NCI-H2107 treated with DMSO at 0.1 percent for 48 hours (cell line): ENCODE measurements around the gene MAPK4.
"Not testable (repeated sequence)": the region's sequence is repeated elsewhere in the genome, so short reads cannot be mapped to it uniquely, and the experiment has no call there.

ENCODE experiments used
- DNase-seq: peaks from one replicate; lab custom pipeline; 2025; ENCODE audit not compliant: unreplicated experiment; lab: John Stamatoyannopoulos, UW

Gene MAPK4

DNA sequence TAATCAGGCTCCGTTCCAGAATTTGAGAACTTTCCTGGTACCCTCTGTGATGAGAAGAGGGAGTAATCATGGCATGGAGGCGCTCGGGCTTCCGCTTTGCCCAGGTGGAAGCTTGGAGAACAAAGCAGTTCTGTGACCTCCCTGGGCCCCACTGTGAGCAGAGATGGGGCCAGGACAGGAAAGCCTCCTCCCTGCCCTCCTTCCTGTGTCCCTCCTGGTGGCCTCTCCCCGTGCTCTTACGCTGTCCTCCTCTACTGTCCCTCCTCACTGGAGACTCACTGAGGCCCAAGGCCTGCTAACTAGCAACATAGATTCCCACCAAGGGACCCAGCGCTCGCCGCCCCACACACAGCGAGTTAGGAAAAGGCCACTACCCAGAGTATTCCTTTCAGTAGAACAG lies 119.8 kb downstream of the MAPK4 start:
- DNase-seq: no peak

DNA sequence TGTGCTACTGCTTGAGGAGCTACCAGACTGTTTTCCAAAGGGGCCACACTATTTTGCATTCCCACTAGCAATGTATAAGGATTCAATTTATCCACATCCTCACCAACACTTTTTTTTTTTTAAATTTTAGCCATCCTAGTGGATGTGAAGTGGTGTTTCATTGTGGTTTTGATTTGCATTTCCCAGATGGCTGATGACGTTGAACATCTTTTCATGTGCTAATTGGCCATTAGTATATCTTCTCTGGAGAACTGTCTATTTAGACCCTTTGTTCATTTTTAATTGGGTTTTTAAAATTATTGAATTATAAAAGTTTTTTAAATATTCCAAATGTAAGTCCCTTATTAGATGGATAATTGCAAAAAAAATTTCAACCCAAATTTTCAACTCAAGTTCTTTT lies 121.1 kb downstream of the MAPK4 start:
- DNase-seq: no peak

DNA sequence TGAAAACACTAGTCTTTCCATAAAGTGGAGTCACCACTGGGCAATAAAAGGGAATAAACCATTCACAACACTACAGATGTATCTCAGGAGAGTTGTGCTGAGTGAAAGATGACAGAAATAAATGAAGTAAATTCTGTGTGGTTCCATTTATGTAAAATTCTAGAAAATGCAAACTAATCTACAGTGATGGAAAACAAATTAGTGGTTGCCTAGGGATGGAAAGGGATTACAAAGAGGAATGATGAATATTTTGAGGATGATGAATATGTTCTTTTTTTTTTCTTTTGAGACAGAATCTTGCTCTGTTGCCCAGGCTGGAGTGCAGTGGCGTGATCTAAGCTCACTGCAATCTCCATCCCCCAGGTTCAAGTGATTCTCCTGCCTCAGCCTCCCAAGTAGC lies 123.0 kb downstream of the MAPK4 start:
- DNase-seq: no peak

DNA sequence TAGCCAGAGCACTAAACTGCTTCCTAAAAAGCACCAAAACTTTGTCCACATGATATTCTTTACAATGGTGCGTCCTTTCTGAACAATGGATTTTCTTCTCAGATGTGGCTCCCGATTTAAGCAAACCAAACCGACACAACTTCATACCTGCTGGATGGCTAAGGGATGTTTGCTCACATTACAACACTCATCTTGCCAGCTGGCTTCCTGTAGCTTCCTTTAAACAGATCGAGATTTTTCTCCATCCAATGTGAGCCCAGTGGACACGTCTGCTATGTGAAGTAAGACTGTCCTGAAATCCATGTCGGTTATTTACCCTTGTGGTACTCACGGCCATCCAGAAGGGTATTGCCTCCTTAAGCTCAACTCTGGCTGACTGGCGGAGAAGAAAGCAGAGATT lies 126.5 kb downstream of the MAPK4 start:
- DNase-seq: no peak

DNA sequence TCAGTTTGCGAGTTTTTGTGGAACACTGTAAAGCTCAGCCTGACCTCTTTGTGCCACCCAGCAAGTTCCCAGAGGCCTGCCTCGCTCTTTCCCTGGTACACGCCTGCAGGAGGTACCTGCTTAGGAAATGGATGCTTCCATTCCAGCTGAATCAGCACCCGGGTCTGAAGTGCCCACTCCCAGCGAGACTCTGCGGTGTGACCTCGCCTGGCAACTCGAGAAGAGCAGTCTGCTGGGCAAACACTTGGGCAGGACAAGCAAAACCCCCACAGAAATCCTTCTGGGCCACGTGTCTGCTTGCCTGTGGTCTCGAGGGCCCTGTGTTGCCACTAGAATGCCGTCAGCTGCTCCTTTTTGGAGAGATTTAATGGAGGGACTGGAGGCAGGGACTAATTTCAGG lies 127.6 kb downstream of the MAPK4 start:
- DNase-seq: peak; percentile 68

DNA sequence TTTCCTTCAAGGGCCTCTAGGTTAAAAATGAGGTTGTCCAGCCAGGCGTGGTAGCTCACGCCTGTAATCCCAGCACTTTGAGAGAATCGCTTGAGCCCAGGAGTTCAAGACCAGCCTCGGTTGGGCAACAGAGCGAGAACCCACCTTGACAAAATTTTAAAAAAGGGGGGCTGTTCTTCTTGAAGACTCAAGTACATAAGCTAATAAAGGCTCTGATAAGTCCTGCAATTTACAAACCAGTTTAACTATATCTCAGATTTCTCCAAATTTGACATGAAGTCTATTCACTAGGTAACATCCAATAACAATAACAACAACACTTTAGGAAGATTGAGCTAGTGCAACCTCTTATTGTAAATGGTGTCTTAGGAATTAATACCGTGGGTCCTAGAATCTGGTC lies 129.7 kb downstream of the MAPK4 start:
- no peak for DNase-seq

DNA sequence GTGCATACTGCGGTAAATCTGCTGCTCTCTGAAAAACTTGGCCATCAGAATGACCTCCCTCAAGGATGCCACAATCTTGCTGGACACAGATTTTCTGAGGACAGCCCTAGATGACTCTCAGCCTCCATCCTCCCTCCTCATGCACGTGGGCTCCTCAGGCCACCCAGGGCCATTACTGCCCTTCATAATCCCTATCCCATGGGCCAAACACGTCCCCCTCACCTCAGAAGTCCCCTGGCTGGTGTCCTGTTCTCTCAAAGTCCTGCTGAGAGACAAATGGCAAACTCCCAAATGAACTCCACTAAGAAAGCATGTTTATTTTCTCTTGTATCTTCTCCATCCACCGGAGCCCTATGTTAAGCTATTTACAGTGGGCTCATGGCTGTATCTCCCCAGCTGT lies 134.3 kb downstream of the MAPK4 start:
- no peak for DNase-seq

DNA sequence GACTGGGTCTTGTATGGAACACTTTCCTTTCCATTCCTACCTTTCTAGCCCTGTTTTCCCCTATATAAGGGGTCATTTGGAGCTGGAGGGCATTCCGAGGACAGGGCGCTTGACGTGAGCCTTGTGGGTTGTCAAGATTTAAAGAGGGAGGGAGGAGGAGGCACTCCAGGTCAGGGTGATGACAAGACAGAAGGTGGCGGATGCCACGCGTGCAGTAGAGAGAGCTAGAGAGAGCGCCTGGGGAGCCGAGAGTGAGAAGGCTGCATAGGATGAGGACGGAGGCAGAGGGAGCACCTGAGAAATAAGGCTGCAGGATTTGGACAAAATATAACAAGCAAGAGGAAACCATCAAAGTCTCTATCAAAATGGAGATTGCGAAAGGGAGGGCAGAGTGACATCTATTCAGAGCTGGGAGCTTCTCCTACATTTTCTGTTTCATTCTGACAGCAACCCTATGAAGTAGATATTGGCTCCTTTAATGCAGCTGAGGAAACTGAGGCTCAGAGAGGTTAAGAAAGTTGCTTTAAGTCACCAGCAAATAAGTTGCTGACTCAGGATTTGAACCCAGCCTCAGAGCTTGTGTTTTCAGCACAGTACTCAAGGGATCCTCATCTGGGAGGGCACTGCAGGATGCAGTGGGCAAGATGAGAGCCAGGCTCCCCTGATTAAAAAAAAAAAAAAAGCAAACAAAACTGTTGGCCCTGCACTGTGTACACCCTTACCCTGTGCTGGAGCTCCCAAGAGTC lies 135.7 kb downstream of the MAPK4 start:
- no peak for DNase-seq

DNA sequence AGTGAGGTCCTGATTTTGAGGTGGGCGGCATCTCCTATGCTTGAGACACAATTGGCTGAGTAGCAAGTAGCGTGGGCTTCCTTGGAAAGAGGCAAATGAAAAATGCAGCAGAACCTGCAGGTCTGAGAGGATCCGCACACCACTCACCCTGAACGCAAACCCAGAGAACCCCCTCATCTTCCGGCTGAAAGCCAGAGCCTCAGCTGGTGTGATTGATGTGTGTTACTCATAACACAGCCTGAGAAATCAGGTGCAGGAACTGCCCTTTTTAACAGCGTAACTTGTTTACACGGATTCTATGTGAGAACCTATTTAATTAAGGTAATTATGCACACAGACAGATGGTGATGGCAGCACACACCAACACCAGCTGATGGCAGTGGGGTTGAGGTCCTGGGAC lies 136.5 kb downstream of the MAPK4 start:
- no peak for DNase-seq

DNA sequence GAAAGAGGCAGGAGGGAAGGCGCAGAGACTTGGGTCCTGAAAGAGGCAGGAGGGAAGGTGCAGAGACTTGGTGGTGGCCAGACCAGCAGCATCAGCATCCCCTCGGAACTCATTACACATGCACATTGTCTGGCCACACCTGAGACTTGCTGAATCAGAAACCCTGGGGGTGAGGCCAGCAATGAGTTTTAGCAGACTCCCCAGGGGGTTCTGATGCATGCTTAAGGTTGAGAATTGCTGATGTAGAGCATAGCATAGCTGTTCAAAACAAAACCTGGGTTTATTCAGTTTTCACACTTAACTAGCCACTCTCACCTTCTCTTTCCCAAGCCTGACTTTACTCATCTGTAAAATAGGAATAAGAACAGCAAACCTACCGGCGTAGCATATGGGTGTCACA lies 137.0 kb downstream of the MAPK4 start:
- DNase-seq: no peak

DNA sequence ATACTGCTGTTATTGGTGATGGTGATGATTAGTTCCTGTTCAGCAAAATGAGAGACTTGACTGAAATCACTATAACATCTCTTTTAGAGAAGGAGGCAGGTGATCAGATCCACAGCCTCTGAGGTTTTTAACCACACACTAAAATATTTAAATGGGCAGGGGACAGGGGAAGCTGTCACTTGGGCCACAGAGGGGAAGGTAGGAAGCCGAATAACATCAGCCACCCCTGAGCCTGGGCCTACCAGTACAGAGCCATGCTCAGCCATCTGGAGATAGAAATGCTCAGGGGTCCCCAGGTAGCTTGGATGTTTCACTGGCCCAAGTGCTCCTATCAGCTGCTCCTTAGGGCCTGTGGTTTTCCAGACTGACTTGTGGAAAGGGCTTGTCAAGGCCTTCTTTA lies 137.6 kb downstream of the MAPK4 start:
- no peak for DNase-seq

DNA sequence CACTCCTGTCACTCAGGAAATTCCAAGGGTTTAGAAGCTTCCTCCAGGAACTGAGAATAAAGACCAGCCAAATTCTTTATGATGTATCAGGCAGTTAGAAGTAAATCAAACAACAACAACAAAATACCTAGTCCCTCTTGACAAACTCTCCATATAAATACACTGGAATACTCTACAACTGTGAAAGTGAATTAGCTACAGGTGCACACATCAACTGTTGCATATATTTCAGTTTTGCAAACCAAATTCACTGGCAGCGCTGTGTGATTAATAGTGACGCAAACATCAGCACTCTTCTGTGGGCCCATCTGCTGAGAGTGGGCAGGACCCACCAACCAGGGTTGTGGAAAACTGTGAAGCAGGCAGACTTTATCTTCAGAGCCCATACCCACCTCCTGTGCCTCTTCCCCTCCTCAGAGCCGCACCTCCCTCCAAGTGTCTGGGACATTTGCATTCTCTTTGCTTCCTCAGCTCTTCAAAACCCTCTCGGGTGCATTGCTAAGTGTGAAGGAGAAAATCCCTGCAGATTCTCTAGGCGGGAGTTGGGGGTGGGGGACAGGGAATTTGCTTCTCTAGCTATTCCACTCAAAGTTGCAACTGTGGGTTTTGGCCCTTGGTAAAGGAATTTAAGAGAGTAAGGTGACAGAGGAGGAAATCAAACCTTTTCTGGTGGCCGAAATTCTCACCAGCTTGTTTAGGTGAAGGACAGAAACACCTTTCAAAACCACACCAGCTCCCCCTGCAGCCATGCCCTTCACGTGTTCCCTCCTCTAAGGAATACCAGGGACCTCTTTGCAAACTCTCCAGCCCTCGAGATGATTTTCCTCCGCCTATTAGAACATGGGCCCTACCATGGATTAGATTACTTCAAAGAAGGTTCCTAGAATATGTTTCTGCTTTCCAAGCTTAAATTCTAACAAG lies 140.6 kb downstream of the MAPK4 start:
- DNase-seq: no peak

DNA sequence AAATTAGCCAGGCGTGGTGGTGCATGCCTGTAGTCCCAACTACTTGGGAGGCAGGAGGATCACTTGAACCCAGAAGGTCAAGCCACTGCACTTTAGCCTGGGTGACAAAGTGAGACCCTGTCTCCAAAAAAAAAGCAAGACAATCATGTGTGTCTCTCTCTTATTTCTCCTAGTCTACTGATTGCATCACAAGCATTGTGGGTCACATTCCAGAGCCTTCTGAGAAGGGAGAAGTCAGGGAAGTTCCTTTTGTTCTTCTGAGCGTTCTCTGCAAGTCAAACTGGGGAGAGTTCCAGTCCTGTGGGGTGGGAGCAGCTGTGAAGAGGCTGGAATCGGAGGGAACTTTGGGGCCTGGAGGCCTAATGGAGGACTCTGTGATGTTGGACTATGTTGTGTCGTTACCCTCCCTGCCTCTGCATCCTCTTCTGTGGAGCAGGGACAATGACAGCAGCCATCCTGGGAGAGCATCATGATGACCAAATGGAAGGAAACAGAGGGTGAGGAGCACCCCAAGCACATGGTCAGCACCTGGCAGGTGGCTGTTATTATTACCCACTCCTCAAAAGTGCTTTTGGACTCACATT lies 144.6 kb downstream of the MAPK4 start:
- DNase-seq: no peak

DNA sequence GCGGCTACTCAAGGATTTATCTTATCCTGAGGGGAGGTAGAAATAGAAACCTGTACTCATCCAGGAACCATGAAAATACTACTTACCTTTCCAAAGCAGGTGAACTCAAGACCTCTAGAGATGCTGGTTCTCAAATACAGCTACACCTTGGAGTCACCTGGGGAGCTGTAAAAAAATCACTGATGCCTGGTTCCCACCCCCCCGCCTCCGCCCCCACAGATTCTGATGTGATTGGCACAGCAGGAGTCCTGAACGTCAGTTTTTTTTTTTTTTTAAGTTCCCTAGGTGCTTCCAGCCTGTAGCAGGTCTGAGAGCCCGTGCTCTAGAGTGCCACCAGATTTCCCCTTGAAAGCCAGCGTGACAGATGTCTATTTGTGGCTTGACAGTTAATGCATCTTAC lies 146.3 kb downstream of the MAPK4 start:
- DNase-seq: peak; percentile 72

DNA sequence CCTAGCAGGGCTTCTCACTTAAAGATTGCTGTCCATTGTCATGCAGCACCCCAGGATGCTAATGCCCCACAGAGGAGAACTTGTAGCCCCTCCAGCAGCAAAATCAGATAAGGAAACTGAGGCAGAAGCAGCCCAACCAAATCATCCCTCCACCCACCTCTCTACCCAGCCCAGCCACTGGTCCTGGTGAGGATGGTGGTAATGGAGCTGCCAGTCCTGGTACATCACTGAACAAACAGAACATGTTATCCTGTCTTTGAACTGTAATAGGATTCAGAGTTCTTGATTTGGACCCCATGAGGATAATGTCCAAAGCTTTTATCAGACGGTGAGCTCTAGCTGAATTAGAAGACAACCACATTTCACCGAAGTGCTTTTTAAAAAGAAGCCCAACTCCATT lies 146.8 kb downstream of the MAPK4 start:
- no peak for DNase-seq

DNA sequence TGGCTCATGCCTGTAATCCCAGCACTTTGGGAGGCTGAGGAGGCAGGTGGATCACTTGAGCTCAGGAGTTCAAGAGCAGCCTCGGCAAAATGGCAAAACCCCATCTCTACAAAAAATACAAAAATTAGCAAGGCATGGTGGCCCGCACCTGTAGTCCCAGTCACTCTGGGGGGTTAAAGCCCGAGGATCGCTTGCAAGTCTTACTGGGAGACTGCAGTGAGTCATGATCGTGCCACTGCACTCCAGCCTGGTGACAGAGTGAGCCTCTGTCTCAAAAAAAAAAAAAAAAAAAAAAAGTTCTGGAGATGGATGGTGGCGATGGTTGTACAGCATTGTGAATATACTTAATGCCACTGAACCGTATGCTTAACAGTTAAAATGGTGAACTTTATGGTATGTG lies 147.4 kb downstream of the MAPK4 start:
- DNase-seq: not testable (repeated sequence)

DNA sequence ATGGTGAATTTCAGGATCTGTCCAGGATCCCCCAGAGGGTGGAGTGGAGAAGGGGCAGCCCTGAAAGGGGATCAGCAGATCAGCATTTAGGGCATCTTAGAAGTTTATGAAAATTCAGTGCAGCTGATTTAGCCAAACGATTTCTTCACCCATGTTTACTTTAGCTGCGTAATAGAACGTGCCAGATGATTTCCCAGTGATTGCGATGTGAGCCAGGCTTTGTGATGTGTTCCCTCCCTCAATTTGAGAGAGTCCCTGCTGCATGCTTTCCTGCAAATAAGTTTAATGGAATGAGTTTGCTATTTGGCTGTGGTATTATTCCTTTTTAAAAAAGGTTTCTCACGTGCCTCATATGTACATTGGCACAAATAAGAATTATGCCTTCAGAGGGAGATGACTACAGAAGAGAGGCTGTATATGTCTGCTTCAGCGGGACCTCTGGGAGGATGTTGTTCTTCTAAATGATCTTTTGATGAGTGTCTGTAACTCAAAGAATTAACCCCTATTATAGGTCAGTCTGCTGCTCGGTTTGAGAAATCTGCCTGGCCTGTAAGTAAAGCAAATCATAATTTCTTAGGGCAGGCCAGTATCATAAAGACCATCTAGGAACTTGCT lies 148.1 kb downstream of the MAPK4 start:
- DNase-seq: peak; percentile 36

DNA sequence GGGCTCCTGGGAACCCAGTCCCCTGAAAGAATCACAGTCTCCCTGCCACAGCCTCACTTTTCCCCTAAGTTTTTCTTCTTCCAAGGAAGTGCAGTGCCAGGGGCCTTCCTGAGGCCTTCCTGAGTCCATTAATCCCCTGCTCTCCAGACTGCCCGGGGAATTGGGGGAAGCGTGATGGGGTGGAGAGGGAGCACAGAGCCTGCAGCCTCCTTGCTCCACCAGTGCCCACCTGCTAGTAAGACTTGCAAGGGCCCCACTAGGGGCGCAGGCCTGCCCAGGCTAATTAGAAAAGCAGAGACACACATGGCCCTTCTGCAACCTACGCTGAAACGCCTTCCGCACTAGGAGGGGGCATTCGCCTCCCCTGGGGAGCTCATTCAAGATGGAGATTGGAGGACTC lies 149.3 kb downstream of the MAPK4 start:
- DNase-seq: no peak

DNA sequence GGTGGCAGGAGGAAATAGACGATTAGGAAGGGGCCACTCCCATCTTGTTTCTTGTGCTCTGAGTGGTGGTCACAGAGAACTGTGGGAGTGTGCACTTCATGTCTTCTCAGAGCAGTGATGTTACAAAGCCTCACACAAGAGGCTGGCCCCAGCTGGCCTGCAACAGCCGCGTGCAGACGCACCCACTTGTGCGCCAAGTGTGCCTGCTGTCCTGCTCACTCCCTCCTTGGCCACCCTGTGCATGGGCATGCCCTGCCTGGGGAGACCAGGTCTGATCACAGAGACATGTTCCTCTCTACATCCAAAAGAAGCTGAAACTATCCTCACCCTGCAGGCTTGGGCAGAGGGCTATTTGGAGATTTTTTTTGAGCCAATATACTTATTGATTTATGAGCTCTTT lies 151.5 kb downstream of the MAPK4 start:
- DNase-seq: no peak

DNA sequence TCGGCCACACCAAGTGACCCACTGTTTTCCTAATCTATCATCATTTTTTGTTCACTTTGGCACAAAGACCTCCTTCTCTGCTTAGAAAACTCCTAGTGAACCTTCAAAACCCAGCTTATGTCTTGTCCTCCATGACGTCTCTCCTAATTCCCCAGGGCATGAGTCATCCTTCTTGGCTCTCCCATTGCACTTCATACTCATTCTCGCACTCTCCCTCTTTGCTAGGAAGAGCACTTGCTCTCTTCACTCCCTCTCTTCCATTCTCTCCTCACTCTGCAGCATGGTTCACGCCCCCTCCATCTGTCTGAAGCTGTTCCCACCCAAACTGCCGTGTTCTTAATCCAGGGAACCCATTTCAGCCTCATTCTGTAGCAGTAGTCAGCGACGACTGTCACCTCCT lies 156.0 kb downstream of the MAPK4 start:
- no peak for DNase-seq

DNA sequence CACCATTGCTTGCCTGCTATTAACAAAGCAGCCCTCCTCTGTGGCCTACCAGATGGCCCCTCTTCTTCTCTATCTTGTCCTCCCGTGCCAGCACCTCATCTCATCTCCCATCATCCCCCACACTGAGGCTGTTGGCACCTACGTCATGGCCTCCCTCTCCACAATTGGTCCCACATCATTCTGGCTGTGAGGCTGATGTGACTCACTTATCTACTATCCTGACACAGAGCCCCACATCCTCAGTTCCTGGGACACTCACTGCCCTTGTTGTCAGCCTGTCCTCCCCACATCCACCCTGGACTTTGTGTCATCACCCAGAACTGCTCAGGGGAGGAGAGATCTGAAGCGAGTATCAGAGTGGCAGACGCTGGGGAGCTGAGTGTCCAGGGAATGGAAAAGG lies 157.0 kb downstream of the MAPK4 start:
- no peak for DNase-seq

DNA sequence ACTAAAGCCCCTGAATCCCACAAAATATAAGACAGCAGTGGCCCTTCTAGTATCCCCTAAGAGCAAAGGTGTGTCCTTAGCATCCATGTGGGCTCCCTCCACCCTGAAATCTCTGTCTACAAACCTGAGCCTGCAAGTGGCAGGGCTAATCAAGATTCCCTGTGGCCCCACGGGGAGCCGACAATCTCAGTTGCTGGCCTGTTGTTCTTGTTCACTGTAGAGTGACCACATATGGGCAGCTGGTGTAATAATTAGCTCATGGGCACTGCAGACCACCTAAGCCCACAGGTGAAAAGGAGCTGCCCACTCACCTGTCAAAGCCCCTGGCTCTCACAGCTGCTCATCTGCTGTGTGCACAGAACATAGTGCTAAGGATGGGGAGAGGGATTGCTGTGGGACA lies 157.7 kb downstream of the MAPK4 start:
- DNase-seq: no peak
